ENCODE data around the gene PITPNM2.
"Not testable (repeated sequence)": the region's sequence is repeated elsewhere in the genome, so short reads cannot be mapped to it uniquely, and the experiment has no call there.

Gene PITPNM2

DNA sequence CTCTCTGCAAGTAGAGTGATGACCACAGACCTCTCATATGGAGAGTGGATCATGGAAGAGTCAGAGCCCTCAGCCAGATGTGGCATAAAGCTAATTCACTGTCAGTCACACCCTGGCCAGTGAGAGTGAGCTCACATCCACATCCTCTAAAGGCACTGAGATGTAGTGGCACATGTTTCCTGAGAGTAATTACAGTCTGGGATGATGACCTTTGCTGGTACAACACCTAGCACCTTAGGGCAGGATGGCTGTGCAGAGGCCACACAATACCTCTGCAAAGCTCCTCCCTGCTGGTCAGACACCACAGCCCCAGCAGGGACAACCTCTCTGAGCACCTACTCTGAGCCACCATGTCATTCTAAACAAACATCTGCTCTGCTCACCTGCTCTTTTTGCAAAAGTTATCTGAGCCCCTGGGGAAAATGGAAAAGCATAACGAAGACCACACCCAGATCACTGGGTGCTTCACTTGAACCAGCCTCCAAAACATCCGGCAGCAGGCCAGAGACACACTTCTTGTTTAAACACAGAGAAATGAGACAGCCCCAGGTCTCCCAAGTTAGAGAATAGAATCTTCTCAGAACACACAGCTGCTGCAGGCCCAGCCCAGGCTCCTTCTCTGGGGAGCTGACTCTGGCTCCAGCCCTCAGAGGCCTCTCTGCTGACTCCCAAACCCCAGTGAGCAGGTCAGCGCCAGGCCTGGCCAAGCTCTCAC is 30.3 kb downstream of the PITPNM2 start:
- DNase-seq (ENCODE audit: low read depth), result no peak

DNA sequence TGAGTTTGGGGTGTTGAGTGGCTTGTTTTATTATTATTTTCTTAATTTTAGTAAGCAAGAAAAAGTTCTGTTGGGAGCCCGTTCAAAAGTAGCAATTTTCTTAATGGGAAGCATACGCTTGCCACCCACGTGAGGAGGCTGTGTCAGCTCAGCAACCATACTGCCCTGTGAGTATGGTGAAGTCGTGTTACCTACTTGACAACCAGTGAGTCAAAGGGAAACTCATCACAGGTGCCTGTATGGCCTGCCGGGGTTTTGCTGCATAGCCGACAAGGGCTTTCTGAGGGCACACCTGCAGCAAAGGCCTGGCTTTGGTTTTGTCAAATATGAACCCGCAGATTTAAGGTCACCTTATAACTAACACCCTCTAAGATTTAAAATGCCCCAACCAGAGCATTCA is 31.1 kb downstream of the PITPNM2 start:
- DNase-seq (ENCODE audit: low read depth), result peak; percentile 30

DNA sequence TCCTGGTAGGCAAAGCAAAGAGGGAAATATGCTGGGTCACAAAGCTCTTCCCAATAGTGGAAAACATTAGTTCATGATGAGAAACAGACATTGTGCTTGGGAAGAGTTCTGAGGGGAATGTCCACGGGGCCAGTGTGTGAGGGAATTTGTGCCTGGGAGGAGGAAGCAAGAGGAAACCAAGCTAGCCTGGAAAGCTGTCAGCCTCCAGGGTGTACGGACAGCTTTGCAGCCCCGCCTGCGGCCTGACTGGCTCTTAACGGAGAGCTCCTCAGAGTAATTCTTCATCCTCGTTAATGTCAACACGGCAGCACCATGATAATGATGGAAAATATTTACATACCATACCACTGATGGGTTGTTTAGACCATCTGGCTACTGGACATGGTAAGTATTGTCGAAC is 32.4 kb downstream of the PITPNM2 start:
- DNase-seq (ENCODE audit: low read depth), result no peak

DNA sequence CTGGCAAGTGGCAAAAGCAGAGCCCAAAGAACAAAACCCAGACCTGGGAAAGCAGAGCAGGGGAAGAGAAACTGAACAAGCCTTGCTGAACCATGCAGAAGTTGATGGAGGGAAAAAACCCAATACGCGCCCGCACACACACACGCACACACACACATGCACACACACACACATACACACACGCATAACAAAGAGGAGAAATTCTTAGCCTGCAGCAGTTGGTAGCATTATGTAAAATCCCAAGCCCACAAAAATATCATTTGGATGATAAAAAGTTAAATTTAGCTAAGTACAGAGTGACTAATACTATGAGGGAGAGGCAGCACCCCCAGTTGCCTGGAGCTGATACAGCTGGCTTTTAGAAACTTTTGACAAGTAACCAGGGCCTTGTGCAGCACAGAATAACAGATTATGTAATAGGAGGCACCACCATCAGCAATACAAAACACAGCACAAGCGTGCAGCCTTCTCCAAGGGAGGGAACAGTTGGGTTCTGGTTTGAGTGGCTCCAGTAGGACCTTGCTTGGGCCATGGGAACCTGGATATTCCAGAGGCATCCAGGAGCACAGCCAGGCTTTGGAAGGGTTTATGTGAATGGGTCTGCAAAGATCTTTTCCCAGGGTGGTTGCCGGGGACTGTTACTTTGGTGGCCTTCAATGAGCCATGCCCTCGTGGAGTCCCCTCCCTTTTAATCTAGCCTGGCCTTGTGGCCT is 35.3 kb downstream of the PITPNM2 start:
- no peak for DNase-seq (ENCODE audit: low read depth)

DNA sequence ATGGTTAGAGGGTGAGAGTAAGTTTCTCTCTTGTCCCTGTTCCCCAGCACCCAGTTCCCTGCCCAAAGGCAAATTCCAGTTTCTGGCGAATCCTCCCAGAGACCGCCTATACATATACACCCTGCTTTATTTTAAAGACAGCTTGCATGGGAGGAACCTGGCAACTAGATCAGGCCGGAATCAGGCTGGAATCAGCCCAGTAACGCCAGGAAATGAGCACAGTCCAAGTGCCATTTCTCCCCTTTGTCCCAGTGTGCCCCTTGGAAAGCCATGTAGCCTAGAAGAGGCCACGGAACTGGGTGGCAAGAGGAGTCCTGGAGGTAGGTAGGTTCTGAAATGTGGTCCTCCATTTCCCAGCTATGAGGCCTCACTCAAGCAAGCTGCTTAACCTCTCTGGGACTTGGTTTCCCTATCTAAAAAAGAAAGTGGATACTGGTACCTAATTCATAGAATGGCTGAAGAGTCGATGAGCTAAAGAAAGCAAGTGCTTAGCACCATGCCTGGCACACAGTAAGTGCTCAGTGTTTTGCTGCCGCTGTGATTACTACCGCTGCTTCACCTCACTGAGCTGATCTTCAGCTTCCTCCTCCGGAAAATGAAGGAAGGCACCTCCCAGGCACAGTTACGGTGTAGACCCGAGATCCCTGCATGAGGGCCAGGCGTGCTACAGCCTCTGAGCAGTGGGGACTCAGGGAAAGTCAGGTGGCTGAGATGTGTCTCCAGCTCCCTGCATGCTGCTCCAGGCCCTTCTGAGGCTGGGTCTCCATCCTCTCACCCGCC is 36.4 kb downstream of the PITPNM2 start:
- DNase-seq (ENCODE audit: low read depth), result no peak

DNA sequence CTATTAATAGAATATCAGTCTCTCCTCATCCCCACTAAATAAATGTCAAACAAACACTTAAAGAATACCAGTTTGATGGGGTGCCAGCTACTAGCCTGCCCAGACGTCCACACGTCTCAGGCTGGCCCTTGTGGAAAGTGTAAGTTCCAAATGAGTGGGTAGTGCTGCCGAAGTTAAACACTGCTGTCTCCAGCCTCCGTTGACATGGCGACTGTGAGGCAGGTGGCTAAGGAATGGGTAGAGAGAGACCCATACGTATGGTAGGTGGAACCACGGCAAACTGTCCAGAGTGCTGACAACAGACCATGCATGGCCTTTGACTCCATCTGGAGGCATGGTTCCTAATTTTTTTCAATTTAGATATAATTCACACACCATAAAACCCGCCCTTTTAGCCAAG is 37.9 kb downstream of the PITPNM2 start:
- DNase-seq (ENCODE audit: low read depth), result no peak

DNA sequence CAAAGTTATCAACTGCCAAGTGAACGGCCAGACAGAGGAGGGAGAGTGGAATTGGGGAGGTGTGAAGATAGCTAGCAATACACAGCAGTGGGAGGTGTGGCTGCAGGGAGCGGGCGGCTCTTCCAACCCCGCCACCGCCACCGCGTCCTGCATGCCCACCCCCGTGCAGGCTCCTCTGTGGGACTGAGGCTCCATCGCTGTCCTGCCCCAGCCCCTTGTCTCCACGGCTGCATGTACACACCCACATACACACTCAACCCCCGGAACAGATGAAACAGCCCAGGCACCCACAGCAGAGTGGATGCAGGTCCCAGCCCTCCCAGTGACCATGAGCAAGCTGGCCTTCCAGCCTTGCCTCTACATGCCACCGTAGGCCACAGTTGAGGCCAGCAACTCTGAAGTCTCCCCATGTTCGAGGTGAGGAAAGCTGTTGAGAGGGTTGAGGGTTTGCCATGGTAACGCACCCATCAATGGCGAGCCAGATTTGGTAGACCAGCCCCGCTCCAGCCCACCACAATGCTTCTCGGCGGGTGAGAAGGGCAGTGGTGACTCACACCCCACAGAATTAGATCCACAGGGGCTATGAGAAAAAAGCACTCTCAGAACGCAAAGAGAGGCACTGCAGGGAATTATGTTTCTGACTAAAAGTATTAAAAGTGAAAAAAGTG is 39.3 kb downstream of the PITPNM2 start:
- DNase-seq (ENCODE audit: low read depth), result no peak

DNA sequence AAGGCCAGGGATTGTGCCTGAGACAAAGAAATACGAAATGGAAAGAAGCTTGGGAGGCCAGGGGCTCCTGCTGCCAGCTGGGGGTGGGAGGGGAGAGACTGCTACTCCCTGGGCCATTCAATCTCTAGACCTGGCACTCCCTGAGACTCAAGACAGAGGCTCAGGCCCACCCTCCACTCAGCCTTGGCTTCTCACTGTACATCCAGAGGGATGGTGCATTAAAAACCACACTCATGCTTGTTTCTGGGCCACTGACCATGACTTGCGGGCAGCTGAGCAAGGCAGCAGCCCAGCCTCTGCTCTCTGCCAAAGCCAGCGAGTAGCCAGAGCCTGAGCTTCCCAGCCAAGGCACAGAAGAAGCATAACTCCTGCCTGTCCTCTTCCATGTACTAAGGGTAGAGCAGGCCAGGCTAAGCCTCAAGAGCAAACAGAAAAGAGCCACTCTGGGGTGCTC is 41.5 kb downstream of the PITPNM2 start:
- DNase-seq (ENCODE audit: low read depth), result no peak

DNA sequence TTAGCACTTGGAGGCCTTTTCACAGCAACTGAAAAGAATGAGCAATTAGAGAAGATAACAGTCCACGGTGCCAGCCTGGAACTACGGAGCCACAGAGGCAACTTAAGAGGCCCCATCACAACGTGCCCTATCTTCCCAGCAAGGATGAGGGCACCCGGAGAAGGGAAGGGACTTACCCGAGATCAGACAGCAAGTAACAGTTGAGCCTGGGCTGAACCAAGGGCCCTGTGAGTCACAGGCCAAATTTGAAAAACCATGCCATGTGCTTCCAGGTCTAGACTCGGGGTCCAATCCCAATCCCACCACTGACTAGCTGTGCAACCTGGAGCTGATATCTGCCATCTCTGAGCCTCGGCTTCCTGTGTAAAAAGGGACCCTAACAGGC is 42.2 kb downstream of the PITPNM2 start:
- DNase-seq (ENCODE audit: low read depth), result no peak

DNA sequence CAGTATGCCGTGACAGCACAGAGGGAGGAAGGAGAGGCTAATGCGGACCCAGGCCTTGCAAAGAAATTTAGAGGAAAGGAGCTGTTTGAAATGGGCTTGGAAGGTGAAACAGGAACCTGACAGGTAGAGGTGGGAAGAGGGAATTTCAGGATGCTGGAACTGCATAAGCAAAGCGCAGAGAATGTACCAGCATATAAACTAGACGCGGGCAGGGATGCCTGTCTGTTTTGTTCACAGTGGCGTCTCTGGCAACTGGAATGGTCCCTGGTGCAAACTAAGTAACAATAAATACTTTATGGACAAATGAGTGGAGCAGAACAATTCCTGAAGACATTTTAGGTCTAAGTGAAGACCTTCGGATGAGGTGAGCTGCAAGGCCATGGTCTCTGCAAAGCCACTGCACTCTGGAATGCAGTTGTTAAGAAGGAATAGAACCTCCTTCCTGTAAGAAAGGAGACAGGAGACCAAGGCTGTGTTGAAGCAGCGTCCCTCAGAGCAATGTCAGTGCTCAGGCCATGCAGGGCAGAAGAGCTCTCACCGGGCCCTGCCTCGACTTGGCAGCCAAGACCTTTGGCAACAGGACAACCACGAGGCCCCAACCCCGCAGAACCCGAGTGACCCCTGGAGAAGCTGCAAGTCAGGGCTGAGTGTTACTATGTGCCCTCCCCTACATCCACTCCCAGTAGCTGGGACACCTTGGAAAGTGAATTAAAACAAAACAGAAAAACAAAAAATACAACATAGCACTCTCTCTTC is 42.8 kb downstream of the PITPNM2 start:
- DNase-seq (ENCODE audit: low read depth), result no peak

DNA sequence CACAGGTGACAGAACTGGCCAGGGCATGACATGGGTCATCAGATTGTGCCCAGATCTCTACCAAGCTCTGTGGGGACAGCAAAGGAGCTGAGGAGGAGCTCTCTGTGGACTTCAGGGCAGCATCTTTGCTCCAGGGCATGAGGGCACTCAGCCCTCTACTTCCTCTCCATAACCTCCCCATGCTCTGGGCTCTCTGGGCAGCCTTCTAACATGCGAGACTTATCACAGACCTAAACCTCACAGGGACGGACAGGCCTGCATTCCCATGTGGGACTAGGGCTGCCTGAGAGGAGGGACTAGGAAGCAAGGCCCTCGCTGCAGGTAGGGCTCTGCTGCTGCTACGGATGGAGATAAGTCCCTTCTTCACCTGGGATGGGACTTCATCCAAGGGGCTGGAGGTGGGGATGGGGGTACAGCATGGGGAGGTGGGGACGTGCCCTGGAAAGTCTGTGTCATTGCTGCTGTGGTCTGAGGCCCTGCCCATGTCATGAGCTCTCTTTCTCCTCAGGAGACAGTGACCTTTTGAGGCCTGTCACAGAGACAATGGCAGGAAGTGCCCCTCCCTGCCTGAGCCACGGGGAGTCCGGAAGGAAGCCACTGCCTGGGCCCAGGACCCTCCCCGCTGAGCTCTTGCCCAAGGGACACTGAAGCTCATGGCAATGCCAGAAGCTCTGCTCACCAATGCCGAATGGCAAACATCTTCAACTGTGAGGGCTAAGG is 44.1 kb downstream of the PITPNM2 start:
- DNase-seq (ENCODE audit: low read depth), result peak; percentile 45

DNA sequence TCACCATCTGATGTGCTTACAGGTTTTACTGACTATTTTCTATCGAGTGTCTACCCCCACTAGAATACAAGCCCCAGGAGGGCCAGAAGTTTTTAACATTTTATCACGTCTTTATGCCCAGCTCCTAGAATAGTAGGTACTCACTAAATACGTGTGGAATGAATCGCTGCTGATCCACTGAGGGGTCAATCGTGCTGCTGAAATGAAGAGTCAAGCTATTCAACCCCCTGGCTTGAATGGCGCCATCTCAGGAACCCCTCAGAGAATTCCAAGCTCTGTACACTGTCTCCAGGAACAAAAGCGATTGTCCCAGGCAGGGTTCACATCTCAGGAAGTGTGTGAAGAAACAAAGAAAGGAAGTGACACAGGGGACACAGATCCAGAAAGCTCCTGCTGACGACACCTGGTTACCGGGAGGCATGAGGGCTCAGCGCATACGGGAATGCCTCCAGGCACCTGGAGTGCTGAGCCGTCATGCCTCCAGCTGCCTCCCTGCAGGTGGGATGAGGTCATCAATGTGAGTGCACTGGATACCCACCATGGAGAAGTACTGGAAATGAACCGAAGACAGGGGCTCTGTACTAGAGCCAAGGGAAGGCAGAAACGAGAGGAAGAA is 45.6 kb downstream of the PITPNM2 start:
- no peak for DNase-seq (ENCODE audit: low read depth)

DNA sequence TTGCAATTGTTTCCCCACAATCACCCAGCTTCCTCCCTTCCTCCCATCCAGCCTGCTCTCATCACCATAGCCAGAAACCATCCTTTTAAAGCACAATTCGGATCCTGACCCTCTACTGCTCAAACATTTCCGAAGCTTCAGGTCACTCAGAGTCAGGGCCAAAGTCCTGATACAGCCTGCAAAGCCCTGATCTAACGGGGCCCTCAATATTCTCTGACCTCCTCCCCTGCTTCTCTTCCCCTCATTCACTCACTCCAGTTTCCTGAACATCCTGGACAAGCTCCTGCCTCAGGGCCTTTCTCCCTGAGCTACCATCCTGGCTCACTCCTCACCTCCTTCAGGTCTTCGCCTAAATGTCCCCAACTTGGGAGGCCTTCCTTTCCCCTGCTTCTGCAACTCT is 46.1 kb downstream of the PITPNM2 start:
- DNase-seq (ENCODE audit: low read depth), result no peak

DNA sequence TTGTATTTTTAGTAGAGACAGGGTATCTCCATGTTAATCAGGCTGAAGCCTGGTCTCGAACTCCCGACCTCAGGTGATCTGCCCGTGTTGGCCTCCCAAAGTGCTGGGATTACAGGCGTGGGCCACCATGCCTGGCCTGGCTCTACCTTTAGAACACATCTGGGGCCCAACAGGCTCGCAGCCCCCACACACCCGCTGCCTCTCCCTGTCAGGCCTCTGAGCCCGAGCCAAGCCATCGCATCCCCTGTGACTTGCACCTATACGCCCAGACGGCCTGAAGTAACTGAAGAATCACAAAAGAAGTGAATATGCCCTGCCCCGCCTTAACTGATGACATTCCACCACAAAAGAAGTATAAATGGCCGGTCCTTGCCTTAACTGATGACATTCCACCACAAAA is 46.8 kb downstream of the PITPNM2 start:
- DNase-seq (ENCODE audit: low read depth), result not testable (repeated sequence)

DNA sequence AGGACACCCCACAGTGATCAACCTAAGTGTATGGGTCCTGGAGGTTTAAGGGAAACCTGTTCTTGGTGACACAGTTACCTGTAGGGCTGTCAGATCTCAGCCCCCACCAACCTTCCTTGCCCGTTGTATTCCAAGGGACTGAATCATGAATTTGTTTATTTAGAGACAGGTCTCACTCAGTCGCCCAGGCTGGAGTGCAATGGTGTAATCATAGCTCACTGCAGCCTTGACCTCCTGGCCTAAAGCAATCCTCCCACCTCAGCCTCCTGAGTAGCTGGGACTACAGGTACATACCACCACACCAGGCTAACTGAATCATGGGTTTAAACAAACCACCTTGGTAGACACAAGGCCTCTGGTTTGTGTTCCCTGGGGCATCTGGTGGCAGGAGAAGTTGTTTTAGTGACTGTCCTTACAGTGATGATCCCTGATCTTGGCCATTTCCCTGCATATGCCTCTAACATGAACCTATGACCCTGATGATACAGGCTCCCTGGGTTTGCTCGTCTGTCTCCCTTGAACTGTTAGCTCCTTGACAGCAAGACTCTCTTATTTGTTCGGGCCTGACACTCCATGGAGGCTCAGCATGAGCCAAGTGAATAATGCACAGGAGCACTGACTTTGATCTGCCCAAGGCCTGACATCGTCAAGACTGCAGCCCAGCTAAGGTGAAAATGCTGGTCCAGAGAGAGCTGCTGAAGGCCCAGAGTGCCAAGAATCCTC is 47.9 kb downstream of the PITPNM2 start:
- no peak for DNase-seq (ENCODE audit: low read depth)

DNA sequence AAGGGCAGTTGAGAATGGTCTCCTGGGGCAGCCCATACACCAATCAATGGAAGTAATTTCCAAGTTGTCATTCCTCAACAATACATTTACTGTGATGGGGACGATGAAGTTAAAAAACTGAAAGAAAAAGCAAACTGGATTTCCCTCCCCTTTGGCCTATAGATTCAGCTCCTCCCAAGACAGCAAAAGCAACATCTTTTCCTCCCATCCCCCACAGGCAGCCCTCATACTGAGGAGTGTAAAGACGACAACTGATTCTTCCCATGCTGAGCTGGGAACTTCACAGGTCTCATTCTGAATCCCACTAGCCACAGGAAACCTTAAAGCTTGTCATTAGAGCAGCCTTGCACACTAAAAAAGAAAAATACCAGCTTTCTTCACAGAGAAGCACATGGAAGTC is 48.5 kb downstream of the PITPNM2 start:
- no peak for DNase-seq (ENCODE audit: low read depth)

DNA sequence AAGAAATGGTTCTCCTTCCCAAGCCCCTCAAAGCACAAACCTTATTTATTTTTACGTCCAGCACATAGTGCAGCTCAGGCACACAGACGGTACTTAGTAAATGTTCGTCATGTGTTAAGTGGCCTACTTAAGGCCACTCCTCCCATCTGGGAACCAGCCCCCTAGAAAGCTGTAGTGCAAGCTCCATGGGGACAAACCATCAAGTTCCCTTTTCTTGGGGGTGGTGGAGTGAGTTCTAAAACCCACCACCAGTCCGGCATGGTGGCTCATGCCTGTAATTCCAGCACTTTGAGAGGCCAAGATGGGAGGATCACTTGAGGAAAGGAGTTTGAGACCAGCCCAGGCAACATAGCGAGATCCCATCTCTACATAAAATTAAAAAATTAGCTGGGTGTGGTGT is 49.4 kb downstream of the PITPNM2 start:
- no peak for DNase-seq (ENCODE audit: low read depth)

All from activated T-cell treated with anti-CD3 and anti-CD28 coated beads for 1 hour (primary cell).